Gastroesophageal sphincter (tissue), 4 donors: ENCODE data around the gene CLDN5. TPM values are rescaled to one million over a fixed set of nuclear protein-coding genes. Genes with fewer than 3 reads are reported as not detected.

Experiments used
- ATAC-seq: fragments of 150-250 bp; one replicate; pipeline ENCODE4 v1.9.1; 2016; ENCODE audit warnings: mild to moderate bottlenecking, moderate library complexity
- H3K27ac ChIP-seq, 4 donors: fragments of 200-600 bp; sonication (generic) in 3 of 4; 1 replicate in 3 of 4; 2 replicates in 1 of 4; pipeline ENCODE4 v1.5.1; 2016 to 2019
- H3K27me3 ChIP-seq: fragments of 200-600 bp; sonication (generic); one replicate; pipeline ENCODE4 v1.5.1; 2019
- H3K36me3 ChIP-seq, 2 donors: fragments of 200-600 bp; sonication (generic); one replicate each; pipeline ENCODE4 v1.5.1; 2019; ENCODE audit warnings: control low read depth in 1 of 2
- H3K4me1 ChIP-seq, 3 donors: fragments of 200-600 bp; sonication (generic); 1 replicate in 2 of 3; 2 replicates in 1 of 3; pipeline ENCODE4 v1.5.1; 2016 to 2019; ENCODE audit warnings: control low read depth in 2 of 3
- H3K4me3 ChIP-seq, 2 donors: fragments of 200-600 bp; sonication (generic); one replicate each; pipeline ENCODE4 v1.5.1; 2019; ENCODE audit warnings: mild to moderate bottlenecking in 1 of 2, moderate library complexity in 1 of 2
- H3K9me3 ChIP-seq, 3 donors: fragments of 200-600 bp; sonication (generic); one replicate each; pipeline ENCODE4 v1.5.1; 2017 to 2019; ENCODE audit warnings: control low read depth in 2 of 3
- EP300 ChIP-seq: sonication (generic); formaldehyde crosslinking; IDR thresholded peaks from one replicate; pipeline ENCODE4 v1.6.1; 2017; ENCODE audit warnings: antibody characterized with exemption, mild to moderate bottlenecking
- POLR2A ChIP-seq, 2 donors: fragments of 450-650 bp; IDR thresholded peaks; one replicate each; pipeline ENCODE4 v1.6.1; 2017; ENCODE audit warnings: antibody characterized with exemption in 2 of 2, mild to moderate bottlenecking in 2 of 2, moderate library complexity in 1 of 2
- POLR2AphosphoS5 ChIP-seq: sonication (generic); formaldehyde crosslinking; IDR thresholded peaks from one replicate; pipeline ENCODE4 v1.6.1; 2017; ENCODE audit warnings: antibody characterized with exemption
- WGBS, 2 donors: methylation state at CpG; one replicate each; pipeline ENCODE4 v1.1.5; 2018; ENCODE audit warnings: low coverage in 1 of 2; 5-methylcytosine and 5-hydroxymethylcytosine counted together
- total RNA-seq, 4 donors: library from RNA; depleted of rRNA; stranded (reverse); fragments of >200 nt; gene quantifications; one replicate each; pipeline ENCODE4 v1.1.0, GENCODE V29; 2016
- TF ChIP-seq, protein P1 (sequence below), 4 experiments: fragments of 200-600 bp in 2 of 4; fragments of 450-650 bp in 2 of 4; sonication (generic) in 1 of 4; IDR thresholded peaks; one replicate each; pipeline ENCODE4 v1.5.1; 2017 to 2019; ENCODE audit warnings: antibody characterized with exemption in 4 of 4, mild to moderate bottlenecking in 2 of 4, moderate library complexity in 2 of 4

CLDN5 gene
- total RNA-seq, 4 donors from 2014 or later, result 29.6 to 149 (median 93.3) TPM

DNA sequence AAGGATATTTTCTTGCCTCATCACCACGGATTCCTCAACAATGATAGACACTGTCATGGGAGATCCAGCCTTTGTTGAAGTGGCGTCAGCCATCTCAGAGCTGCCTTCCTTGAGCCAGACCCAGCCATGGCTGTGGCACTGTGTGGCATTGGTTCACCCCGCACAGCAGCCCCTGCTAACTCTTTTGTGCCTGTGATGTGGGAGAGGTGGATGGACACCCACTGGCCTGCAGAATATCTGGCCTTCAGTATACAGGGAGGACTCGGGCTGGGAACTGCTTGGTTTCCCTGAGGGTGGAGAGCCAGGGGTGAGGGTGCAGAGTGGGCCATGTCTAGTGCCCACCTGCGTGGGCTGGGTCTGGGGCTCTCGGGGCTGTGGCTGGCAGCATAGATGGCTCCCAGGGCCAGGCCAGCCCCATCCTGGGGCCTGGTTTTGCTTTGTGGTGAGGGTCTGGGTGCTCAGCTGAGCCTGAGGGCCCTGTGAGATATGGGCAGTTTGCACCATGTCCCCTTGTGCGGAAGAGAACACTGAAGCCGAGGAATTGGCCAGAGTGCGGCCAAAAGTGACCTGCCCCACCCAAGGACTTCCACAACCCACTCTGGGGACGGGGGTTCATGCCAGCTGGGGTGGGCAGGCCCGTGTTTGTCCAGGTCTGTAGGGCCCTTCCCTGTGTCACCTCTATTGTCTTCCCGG lies 6.1 kb downstream of the CLDN5 start:
- H3K27me3 ChIP-seq, result peaks cover 16% of the 10 kb centered on the region
- peaks cover 0 to 2% (median 0%) of the 10 kb centered on the region in 3 donors for H3K4me1 ChIP-seq
- H3K27ac ChIP-seq, result no peak overlapping the region
- no peak for ATAC-seq
- no peaks in the 10 kb centered on the region for H3K36me3 ChIP-seq
- H3K4me3 ChIP-seq, result no peak overlapping the region
- WGBS, 2 donors, result 93 to 100% methylated on average over 1 to 3 of the region's 12 CpGs
- no peak for TF ChIP-seq POLR2A (IDR thresholded peaks at IDR 0.05)
- TF ChIP-seq, protein P1, sequence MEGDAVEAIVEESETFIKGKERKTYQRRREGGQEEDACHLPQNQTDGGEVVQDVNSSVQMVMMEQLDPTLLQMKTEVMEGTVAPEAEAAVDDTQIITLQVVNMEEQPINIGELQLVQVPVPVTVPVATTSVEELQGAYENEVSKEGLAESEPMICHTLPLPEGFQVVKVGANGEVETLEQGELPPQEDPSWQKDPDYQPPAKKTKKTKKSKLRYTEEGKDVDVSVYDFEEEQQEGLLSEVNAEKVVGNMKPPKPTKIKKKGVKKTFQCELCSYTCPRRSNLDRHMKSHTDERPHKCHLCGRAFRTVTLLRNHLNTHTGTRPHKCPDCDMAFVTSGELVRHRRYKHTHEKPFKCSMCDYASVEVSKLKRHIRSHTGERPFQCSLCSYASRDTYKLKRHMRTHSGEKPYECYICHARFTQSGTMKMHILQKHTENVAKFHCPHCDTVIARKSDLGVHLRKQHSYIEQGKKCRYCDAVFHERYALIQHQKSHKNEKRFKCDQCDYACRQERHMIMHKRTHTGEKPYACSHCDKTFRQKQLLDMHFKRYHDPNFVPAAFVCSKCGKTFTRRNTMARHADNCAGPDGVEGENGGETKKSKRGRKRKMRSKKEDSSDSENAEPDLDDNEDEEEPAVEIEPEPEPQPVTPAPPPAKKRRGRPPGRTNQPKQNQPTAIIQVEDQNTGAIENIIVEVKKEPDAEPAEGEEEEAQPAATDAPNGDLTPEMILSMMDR (IDR thresholded peaks at IDR 0.05), result no peak
- TF ChIP-seq EP300, result no peak
- TF ChIP-seq POLR2AphosphoS5, result no peak
- peaks cover 0 to 20% (median 0%) of the 10 kb centered on the region in 3 donors for H3K9me3 ChIP-seq

DNA sequence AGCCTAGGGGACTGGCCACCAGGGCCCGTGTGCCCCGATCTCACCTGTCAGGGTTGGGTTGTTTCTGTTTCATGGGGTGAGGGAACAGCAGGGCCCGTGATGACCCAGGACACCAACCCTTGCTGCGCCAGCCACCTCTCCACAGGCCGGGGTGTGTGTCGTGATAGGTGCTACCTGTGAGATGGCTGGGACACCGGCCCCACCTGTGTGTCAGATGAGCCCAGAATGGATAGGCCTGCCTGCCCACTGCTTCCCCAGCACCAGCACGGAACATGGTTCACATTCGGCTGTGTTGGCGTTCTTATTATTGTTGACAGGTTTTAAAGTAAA lies 7.1 kb downstream of the CLDN5 start:
- no peak overlapping the region for H3K27ac ChIP-seq
- no peak overlapping the region for H3K4me3 ChIP-seq
- H3K36me3 ChIP-seq, result no peaks in the 10 kb centered on the region
- no peak for ATAC-seq
- H3K27me3 ChIP-seq, result peaks cover 7% of the 10 kb centered on the region
- H3K9me3 ChIP-seq, result peaks cover 0 to 22% (median 0%) of the 10 kb centered on the region in 3 donors
- no peaks in the 10 kb centered on the region for H3K4me1 ChIP-seq
- no CpG with 5 or more reads among the region's 10 CpGs for WGBS, 2 donors
- TF ChIP-seq EP300 (no peak), POLR2A (IDR thresholded peaks at IDR 0.05) (no peak), POLR2AphosphoS5 (no peak)
- TF ChIP-seq, protein P1 (IDR thresholded peaks at IDR 0.05), result no peak

DNA sequence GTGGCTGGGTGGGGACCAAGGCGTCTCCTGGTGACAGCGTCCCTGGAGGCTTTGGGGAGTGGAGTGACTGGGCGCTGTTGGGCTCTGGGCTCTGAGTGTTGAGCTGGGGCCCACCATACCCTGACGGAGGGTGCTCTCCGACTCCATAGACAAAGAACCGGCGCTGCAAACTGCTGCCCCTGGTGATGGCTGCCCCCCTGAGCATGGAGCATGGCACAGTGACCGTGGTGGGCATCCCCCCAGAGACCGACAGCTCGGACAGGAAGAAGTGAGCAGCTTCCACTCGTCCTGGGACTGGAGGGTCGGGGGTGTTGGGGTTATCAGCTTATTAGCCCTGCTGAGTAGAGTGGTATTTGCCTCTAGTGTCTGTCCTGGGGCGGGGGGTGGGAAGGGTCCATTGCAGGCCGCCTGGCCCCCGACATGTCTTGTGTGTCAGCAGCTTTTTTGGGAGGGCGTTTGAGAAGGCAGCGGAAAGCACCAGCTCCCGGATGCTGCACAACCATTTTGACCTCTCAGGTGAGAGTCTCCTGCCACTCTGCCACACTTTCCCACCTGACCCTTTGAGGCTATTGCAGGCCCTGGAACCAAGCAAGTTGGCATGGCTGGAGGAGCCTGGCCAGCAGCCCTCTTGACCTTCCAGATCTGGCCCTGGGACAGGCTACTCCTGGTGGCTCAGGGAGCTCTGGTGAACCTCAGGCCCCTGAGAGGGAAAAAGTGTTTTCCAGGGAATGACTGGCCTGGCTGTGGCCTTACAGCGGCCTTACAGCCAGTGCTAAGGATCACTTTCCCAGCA lies 7.6 kb downstream of the CLDN5 start:
- H3K36me3 ChIP-seq, result no peaks in the 10 kb centered on the region
- H3K27ac ChIP-seq, result no peak overlapping the region
- H3K4me1 ChIP-seq, result no peaks in the 10 kb centered on the region
- no peak for ATAC-seq
- WGBS, 2 donors, result 80% methylated on average over 3 of the region's 19 CpGs; no CpG with 5 or more reads in 1 of the 2 donors
- H3K27me3 ChIP-seq, result peaks cover 1% of the 10 kb centered on the region
- no peak for TF ChIP-seq EP300
- TF ChIP-seq, protein P1 (IDR thresholded peaks at IDR 0.05), result no peak
- TF ChIP-seq POLR2AphosphoS5, result no peak
- no peak for TF ChIP-seq POLR2A (IDR thresholded peaks at IDR 0.05)
- H3K4me3 ChIP-seq, result no peak overlapping the region
- H3K9me3 ChIP-seq, result peaks cover 0 to 22% (median 0%) of the 10 kb centered on the region in 3 donors

DNA sequence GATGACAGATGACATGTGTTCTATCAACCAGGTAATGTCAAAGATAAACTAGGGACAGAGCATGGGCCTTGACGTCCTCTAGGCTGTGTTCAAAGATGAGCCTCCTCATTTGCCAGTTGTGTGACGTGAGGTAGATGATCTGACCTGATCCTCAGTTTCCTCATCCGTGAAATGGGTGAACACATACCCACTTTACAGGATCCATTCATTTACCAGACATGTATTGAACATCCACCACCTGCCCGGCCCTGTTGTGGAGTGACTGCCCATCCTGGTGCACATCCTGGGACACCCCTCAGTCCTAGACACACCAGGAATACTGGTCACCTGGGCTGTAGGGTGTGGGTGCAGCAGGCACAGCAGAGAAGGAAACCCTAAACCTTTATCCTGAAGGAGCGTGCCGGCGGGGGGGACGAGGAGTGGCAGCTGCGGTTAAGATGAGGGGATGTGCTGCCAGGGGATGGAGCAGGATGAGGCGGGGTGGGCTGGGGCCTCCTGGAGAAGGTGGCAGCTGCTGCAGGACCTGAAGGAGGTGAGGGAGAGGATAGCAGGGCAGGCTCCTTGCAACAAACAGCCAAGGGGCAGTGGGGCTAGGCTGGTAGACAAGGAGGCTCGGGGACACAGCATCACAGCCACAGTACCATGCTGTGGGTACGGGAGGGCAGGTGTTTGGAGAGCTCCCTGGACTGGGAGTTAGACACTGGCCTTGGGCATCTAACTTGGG lies 8.4 kb downstream of the CLDN5 start:
- 94 to 97% methylated on average over 6 to 7 of the region's 12 CpGs for WGBS, 2 donors
- no peak overlapping the region for H3K4me3 ChIP-seq
- no peak for ATAC-seq
- no peak overlapping the region for H3K27ac ChIP-seq
- H3K9me3 ChIP-seq, result peaks cover 0 to 22% (median 0%) of the 10 kb centered on the region in 3 donors
- TF ChIP-seq POLR2AphosphoS5 (no peak), EP300 (no peak), POLR2A (IDR thresholded peaks at IDR 0.05) (no peak)
- TF ChIP-seq, protein P1 (IDR thresholded peaks at IDR 0.05), result no peak
- no peaks in the 10 kb centered on the region for H3K4me1 ChIP-seq
- H3K27me3 ChIP-seq, result no peaks in the 10 kb centered on the region
- no peaks in the 10 kb centered on the region for H3K36me3 ChIP-seq
